Fibroblast of skin of abdomen (primary cell): ENCODE data around the gene GOSR2.
"Not testable (repeated sequence)": the region's sequence is repeated elsewhere in the genome, so short reads cannot be mapped to it uniquely, and the experiment has no call there.

Experiments
- DNase-seq: peaks from one replicate; pipeline ENCODE4 v3.0.0-alpha.2; 2013

The GOSR2 gene

GRCh38 chr17:46964315-46965265 lies 41.6 kb downstream of the GOSR2 start:
- no peak for DNase-seq

- DNase-seq = no peak
These were observed 45.4 kb downstream of the GOSR2 start for GRCh38 chr17:46968224-46968834.

DNA sequence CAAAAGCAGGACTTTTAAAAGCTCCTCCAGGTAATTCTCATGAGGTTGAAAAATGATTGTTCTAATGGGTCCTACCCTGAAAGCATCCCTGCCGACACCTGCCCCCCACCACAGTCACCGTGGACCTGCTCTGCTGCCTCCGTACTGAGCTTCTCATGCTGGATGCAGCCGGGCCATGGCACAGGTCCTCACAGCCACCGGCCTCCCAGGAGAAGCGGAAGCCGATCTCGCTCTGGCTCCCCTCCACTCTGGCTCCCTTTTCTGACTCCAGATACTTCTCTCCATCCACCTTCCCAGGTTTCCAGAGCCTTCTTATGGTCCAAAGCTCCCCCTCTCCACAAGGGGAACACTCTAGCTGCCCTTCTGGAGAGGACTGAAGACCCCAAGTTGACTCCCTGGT lies 45.9 kb downstream of the GOSR2 start:
- no peak for DNase-seq

- DNase-seq = no peak
These were observed 48.8 kb downstream of the GOSR2 start for GRCh38 chr17:46971647-46972300.

GRCh38 chr17:46972346-46972745 lies 49.4 kb downstream of the GOSR2 start:
- no peak for DNase-seq

DNA sequence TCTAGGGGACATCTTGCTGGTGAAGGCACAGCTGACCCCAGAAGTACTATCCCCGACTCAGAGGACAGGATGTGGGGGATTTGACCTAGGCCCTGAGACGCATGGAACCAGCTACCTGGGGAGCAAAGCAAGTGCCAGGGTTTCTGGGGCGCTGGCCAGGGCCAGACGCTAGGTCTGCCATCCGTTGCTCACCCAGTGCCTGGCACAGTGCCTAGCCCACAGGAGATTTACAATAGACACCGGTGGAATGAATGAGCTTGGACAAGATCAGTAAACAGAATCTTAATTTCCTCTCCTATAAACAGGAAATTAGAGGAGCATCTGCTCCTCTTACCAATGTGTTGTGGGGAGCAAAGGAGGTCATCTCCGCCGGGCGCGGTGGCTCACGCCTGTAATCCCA lies 51.1 kb downstream of the GOSR2 start:
- DNase-seq = no peak

GRCh38 chr17:46975287-46975686 lies 52.3 kb downstream of the GOSR2 start:
- no peak for DNase-seq

DNA sequence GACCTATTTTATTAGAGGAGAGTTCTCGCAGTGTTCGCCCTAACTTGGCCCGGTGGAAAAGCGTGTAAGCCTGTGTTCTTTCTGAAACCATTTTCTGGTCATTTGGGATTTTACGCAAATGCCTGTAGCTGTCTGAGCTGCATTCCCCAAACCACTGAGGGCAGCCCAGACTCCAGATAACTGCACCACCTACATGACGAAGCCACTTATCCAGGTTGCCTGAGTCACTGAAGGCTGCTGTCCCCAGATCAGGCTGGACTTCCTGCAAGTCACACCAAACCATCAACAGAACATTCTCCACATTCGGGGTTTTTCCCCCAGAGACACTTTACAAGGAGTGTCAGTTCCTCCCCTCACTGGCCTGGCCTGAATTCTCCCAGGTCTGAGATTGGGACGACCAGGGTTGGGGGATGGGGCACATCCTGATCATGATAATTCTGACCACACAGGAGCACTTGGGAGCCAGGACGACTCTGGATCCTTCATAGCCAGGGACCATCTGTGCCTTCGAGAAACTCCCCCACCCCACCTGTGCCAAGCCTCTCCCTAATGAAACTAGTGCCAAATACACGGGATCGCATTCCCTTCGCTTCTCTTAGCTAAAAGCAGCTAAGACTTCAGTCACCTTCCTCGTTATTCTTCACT lies 53.8 kb downstream of the GOSR2 start:
- no peak for DNase-seq

DNA sequence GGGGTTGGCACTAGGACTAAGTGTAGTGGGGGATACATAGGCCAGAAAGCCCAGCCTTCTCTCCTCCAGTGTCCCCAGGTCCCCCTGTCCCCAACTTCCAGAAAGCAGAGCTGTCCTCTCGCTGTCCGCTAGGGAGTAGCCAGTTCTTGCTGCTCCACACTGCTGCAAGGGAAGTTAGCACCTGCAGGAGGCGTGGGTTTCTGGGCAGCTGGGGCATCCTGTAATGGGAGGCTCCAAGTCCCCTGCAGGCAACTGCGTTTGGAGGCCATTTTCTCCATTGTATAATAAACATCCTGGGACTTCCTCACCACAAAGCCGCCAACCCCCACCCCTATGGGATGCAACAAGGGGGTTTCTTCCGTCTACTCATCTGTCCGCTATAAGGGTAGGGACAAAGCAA lies 54.4 kb downstream of the GOSR2 start:
- peak; percentile 18 for DNase-seq

GRCh38 chr17:46977750-46978488 lies 55.0 kb downstream of the GOSR2 start:
- no peak for DNase-seq

DNA sequence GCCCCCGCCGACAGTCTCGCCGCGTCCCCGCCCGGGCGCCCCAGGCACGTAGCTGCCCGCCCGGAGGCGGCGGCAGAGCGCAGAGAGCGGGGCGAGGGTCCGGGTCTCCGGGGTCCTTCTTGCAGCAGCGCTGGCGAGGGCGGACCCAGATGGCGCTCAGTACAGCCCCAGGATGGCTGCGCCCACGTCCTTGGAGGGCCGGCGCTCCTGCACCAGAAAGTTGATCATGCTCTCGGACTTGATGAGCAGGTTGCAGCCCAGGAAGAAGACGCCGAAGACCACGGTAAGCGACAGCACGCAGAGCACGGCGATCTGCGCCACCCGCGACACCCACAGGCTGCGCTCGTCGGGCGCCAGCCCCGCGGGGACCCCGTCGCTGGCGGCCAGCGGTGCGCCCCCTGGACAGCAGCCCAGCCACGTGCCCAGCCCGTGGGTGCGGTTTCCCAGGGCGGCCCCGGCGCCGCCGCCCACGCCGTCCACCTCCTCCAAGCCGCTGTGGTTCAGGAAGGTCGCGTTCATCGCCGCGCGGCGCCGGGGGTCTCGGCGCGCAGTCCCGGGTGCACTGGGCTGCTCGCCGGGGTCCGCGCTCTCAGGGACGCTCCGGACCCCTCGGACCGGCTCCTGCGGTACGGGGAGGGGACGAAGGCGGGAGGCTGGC lies 55.7 kb downstream of the GOSR2 start:
- no peak for DNase-seq

DNA sequence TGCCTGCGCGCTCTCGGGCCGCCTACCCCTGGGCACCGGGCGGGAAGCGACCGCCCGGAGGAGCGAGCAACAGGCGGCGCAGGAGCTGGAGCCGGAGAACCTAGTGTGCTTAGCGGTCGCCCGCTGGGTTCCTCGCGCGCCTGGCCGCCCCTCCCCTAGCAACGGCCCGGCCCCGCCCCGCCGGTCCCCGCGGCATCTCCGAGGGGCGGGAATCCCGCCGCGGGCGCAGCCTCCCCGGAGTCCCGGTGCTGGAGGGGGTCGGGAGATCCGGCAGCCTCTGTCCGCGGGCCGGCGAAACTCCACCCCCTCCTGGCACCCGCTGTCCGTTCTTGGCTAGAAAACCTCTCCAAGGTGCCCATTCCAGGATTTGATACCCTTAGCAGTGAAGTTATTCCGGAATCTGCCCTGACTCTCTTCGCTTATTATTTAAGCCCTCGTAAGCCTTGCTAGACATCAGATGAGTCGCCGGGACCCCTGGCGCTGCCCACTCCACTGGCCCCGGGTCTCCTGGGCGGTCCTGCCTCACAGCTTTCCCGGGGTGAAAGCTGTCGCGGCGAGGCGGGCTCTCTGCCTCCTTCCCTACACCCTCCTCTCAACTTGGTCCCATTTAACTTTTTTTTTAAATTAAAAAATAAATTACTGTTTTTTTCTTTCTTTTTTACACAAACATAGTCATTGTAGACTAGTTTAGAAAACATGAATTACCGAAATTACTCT lies 56.3 kb downstream of the GOSR2 start, which contains the start of gene RPRML:
Gene RPRML, minus strand, starts transcription at position 107 of the 717 bp plus-strand sequence. CDS start 246 bp downstream, outside the sequence.
- no peak for DNase-seq

DNA sequence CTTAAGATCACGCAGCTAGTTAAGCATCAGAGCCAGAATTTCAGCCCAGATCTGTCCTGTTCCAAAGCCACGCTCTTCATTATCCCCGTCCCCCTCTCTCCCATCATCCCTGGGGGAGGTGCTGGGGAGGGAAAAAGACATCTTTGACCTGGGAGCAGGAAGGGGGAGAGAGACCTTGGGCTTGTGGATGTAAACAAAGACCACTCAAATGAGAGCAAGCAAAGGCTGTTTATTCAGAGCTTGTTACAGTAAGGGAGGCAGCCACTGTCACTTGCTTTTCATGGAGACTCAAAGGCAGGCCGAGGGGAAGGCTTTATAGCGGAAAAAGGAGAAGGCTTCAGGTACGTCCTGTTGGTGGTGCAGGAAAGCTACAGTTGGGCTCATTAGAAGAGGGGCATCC lies 59.6 kb downstream of the GOSR2 start:
- DNase-seq = no peak

DNA sequence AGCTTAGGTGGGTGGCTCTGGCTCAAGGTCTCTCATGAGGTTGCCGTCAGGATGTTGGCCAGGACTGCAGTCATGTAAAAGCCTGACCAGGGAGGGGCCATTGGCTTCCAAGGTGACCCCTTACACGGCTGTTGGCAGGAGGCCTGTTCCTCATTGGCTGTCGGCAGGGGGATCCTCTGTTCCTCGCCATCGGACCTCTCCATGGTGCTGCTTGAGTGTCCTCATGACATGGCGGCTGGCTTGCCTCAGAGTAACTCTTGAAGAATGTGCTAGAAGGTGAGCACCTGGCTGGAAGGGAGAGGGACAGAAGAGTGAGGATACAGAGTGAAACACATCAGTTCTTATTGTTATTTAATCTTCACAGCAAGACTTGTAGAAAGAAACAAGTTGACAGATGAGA lies 60.8 kb downstream of the GOSR2 start:
- no peak for DNase-seq

DNA sequence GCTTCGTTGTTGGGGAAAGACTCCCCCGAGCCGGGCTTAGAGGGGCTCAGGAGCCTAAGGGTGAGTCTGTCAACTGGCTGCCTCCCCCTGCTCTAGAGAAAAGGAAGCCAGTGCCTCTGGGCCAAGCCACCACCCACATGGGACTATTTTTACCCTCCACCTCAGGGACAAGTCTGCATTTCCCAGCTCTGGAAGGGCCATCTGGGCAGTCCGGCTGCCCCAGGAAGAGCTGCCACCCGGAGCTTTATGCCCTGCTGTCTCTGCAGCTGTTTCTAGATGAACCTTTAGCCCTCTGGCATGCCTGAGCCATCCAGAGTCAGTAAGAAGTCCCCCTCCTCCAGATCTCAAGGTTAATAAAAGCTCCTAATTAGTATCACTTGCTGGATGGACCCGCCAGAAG lies 61.4 kb downstream of the GOSR2 start:
- DNase-seq = no peak

DNA sequence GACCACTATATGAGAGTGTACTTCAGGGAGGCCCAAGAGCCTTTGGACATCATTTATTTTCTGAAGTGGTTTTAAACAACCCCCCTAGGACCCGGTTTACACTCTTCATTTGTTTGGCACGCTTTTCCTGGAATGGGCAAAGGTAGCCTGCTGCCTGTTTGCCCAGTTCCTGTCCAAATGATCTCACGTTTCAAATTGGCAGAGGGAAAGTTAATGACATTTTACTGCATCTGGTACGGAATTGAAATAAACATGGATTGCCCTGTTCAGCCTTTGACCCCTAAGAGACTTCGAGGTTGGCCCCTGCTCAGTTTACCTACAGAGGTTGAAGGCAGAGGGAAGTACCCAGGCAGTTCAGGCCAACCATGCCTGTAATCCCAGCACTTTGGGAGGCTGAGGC lies 61.9 kb downstream of the GOSR2 start:
- DNase-seq = no peak

DNA sequence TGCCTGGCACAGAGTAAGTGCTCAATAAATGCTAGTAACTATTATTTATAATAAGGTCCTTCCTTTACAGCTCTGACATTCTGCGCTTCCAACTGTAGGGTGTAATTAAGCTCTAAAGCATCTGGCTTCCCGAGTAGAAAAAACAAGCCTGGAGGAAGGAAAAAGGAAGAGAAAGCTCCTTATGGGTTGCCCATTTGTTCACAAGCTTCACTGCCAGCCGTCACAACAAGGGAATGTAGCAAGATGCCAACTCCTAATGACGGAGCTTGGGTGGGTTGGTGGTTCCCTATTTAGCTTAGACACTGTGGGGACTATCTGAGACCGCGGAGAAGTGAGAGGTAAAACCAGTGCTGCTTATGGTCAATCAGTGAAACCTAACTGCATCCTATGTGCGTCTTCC lies 63.4 kb downstream of the GOSR2 start:
- no peak for DNase-seq

GRCh38 chr17:46987927-46988326 lies 65.0 kb downstream of the GOSR2 start:
- not testable (repeated sequence) for DNase-seq

GRCh38 chr17:46989637-46990431 lies 66.9 kb downstream of the GOSR2 start:
- no peak for DNase-seq

GRCh38 chr17:46991617-46992016 lies 68.7 kb downstream of the GOSR2 start:
- no peak for DNase-seq
